ENCODE results near the gene CBLN1.

CBLN1 gene

GRCh38 chr16:49271363-49271762, 10.3 kb downstream of the CBLN1 start:
- no peaks in the 10 kb centered on the region for H3K9me3 ChIP-seq (ENCODE audit: severe bottlenecking)
- no peaks in the 10 kb centered on the region for H3K36me3 ChIP-seq (ENCODE audit: low read depth)
- no peaks in the 10 kb centered on the region for H3K4me1 ChIP-seq (ENCODE audit: insufficient read depth, poor library complexity, severe bottlenecking)
- ATAC-seq (ENCODE audit: low read depth): no peak
- TF ChIP-seq CTCF (IDR thresholded peaks at IDR 0.05; ENCODE audit: poor library complexity, severe bottlenecking): no peak
- no peak overlapping the region for H3K27ac ChIP-seq (ENCODE audit: poor library complexity, severe bottlenecking)
- DNase-seq (ENCODE audit: low spot score): no peak
- H3K4me3 ChIP-seq (ENCODE audit: severe bottlenecking): no peak overlapping the region
- peaks cover 48% of the 10 kb centered on the region for H3K27me3 ChIP-seq (ENCODE audit: insufficient read depth, poor library complexity, severe bottlenecking)

- ATAC-seq (ENCODE audit: low read depth) (no peak), DNase-seq (ENCODE audit: low spot score) (no peak)
- no peaks in the 10 kb centered on the region for H3K9me3 ChIP-seq (ENCODE audit: severe bottlenecking)
- H3K27ac ChIP-seq (ENCODE audit: poor library complexity, severe bottlenecking): no peak overlapping the region
- no peaks in the 10 kb centered on the region for H3K36me3 ChIP-seq (ENCODE audit: low read depth)
- H3K4me1 ChIP-seq (ENCODE audit: insufficient read depth, poor library complexity, severe bottlenecking): no peaks in the 10 kb centered on the region
- H3K27me3 ChIP-seq (ENCODE audit: insufficient read depth, poor library complexity, severe bottlenecking): peaks cover 27% of the 10 kb centered on the region
- no peak overlapping the region for H3K4me3 ChIP-seq (ENCODE audit: severe bottlenecking)
- no peak for TF ChIP-seq CTCF (IDR thresholded peaks at IDR 0.05; ENCODE audit: poor library complexity, severe bottlenecking)
Measured at GRCh38 chr16:49269201-49269600, 12.4 kb downstream of the CBLN1 start.

GRCh38 chr16:49268667-49269066, 13.0 kb downstream of the CBLN1 start:
- Histone ChIP-seq H3K9me3 (ENCODE audit: severe bottlenecking) (no peaks in the 10 kb centered on the region), H3K27ac (ENCODE audit: poor library complexity, severe bottlenecking) (no peak overlapping the region), H3K4me3 (ENCODE audit: severe bottlenecking) (no peak overlapping the region), H3K4me1 (ENCODE audit: insufficient read depth, poor library complexity, severe bottlenecking) (no peaks in the 10 kb centered on the region), H3K36me3 (ENCODE audit: low read depth) (no peaks in the 10 kb centered on the region), H3K27me3 (ENCODE audit: insufficient read depth, poor library complexity, severe bottlenecking) (peaks cover 21% of the 10 kb centered on the region)
- no peak for TF ChIP-seq CTCF (IDR thresholded peaks at IDR 0.05; ENCODE audit: poor library complexity, severe bottlenecking)
- ATAC-seq (ENCODE audit: low read depth) (no peak), DNase-seq (ENCODE audit: low spot score) (no peak)

GRCh38 chr16:49262501-49262900, 19.1 kb downstream of the CBLN1 start:
- Histone ChIP-seq H3K36me3 (ENCODE audit: low read depth) (no peaks in the 10 kb centered on the region), H3K27me3 (ENCODE audit: insufficient read depth, poor library complexity, severe bottlenecking) (peaks cover 8% of the 10 kb centered on the region), H3K9me3 (ENCODE audit: severe bottlenecking) (no peaks in the 10 kb centered on the region), H3K4me3 (ENCODE audit: severe bottlenecking) (no peak overlapping the region), H3K4me1 (ENCODE audit: insufficient read depth, poor library complexity, severe bottlenecking) (no peaks in the 10 kb centered on the region), H3K27ac (ENCODE audit: poor library complexity, severe bottlenecking) (no peak overlapping the region)
- ATAC-seq (ENCODE audit: low read depth) (no peak), DNase-seq (ENCODE audit: low spot score) (no peak)
- no peak for TF ChIP-seq CTCF (IDR thresholded peaks at IDR 0.05; ENCODE audit: poor library complexity, severe bottlenecking)

GRCh38 chr16:49261930-49262329, 19.7 kb downstream of the CBLN1 start:
- TF ChIP-seq CTCF (IDR thresholded peaks at IDR 0.05; ENCODE audit: poor library complexity, severe bottlenecking): no peak
- Histone ChIP-seq H3K36me3 (ENCODE audit: low read depth) (no peaks in the 10 kb centered on the region), H3K4me3 (ENCODE audit: severe bottlenecking) (no peak overlapping the region), H3K27ac (ENCODE audit: poor library complexity, severe bottlenecking) (no peak overlapping the region), H3K27me3 (ENCODE audit: insufficient read depth, poor library complexity, severe bottlenecking) (peaks cover 8% of the 10 kb centered on the region), H3K4me1 (ENCODE audit: insufficient read depth, poor library complexity, severe bottlenecking) (no peaks in the 10 kb centered on the region), H3K9me3 (ENCODE audit: severe bottlenecking) (no peaks in the 10 kb centered on the region)
- no peak for ATAC-seq (ENCODE audit: low read depth)
- DNase-seq (ENCODE audit: low spot score): no peak

Data from RWPE2 (cell line).